Measurements from ENCODE around the gene HMGB4. TPM values are rescaled to one million over a fixed set of nuclear protein-coding genes. Genes with fewer than 3 reads are reported as not detected.

Gene HMGB4
- total RNA-seq, 1 experiment from 2014 or later = not detected

GRCh38 chr1:33908324-33908956, 44.6 kb downstream of the HMGB4 start:
- Histone ChIP-seq H3K4me3 (ENCODE audit: low read depth in 2 of 2, low read length in 2 of 2) (no peak overlapping the region), H3K27me3 (ENCODE audit: control insufficient read depth, insufficient read depth, low read length) (no peaks in the 10 kb centered on the region; the same call in 1 of the 2 replicates), H3K27ac (ENCODE audit: low read length) (no peak overlapping the region), H3K36me3 (ENCODE audit: control insufficient read depth, insufficient read depth, low read length) (no peaks in the 10 kb centered on the region), H3K9me3 (ENCODE audit: control insufficient read depth, insufficient read depth, low read depth, low read length) (no peaks in the 10 kb centered on the region), H3K4me1 (ENCODE audit: control insufficient read depth, insufficient read depth, low read length) (no peaks in the 10 kb centered on the region)
- CTCF ChIA-PET = interaction anchor here (0.7 kb wide), 1 partner anchor 275 kb away, joined by 3 read pairs; no protein-coding TSS in a partner anchor
- no peak for DNase-seq (ENCODE audit: low read depth, low spot score)
- BruUV-seq (replicated peaks) = no TSS peak
- in situ Hi-C loops (cut with HindIII; ENCODE audit: low pct_unique_long_range_greater_than_20kb, low sequenced_read_pairs) (no loop called here), intact Hi-C loops (cut with micrococcal nuclease; ENCODE audit: unreplicated experiment) (no loop called here)
- no peak for TF ChIP-seq SIN3A (IDR thresholded peaks at IDR 0.05; ENCODE audit: borderline replicate concordance, insufficient read depth, low read depth, low read length)
- no peak for TF ChIP-seq CTCF (IDR thresholded peaks at IDR 0.05)
- no peak for TF ChIP-seq TCF7L2 (IDR thresholded peaks at IDR 0.05; ENCODE audit: low read depth, low read length)
- no peak for TF ChIP-seq POLR2AphosphoS5 (IDR thresholded peaks at IDR 0.05; ENCODE audit: low read depth, low read length)
- TF ChIP-seq, protein P1, sequence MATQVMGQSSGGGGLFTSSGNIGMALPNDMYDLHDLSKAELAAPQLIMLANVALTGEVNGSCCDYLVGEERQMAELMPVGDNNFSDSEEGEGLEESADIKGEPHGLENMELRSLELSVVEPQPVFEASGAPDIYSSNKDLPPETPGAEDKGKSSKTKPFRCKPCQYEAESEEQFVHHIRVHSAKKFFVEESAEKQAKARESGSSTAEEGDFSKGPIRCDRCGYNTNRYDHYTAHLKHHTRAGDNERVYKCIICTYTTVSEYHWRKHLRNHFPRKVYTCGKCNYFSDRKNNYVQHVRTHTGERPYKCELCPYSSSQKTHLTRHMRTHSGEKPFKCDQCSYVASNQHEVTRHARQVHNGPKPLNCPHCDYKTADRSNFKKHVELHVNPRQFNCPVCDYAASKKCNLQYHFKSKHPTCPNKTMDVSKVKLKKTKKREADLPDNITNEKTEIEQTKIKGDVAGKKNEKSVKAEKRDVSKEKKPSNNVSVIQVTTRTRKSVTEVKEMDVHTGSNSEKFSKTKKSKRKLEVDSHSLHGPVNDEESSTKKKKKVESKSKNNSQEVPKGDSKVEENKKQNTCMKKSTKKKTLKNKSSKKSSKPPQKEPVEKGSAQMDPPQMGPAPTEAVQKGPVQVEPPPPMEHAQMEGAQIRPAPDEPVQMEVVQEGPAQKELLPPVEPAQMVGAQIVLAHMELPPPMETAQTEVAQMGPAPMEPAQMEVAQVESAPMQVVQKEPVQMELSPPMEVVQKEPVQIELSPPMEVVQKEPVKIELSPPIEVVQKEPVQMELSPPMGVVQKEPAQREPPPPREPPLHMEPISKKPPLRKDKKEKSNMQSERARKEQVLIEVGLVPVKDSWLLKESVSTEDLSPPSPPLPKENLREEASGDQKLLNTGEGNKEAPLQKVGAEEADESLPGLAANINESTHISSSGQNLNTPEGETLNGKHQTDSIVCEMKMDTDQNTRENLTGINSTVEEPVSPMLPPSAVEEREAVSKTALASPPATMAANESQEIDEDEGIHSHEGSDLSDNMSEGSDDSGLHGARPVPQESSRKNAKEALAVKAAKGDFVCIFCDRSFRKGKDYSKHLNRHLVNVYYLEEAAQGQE (IDR thresholded peaks at IDR 0.05; ENCODE audit: insufficient read depth in 1 of 2, low read depth in 2 of 2, low read length in 1 of 2) = no peak
- ATAC-seq = no peak
- POLR2A ChIA-PET = no interaction called here
